ENCODE data around the gene ALDH1L2. TPM values are rescaled to one million over a fixed set of nuclear protein-coding genes. Genes with fewer than 3 reads are reported as not detected.

The ALDH1L2 gene
- total RNA-seq, 1 donor from 2014 or later: 4.0 TPM

DNA sequence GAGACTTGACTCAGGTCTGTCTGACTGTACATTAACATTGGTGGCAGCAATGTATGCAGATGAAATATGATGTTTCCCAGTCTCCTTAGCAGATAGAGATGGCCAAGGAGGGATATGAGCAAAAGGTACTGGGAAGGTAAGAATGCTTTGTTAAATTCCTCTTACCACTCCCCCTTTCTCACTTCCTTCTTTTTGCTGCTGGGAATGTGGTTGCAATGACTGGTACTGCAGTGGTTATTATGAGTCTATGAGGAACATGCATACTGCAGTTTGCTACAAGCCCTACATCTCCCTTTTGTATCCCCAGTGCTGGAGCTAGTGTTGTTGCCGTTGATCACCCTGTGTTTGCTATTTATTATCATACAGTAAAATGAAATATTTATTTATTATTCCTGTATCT, 35.9 kb downstream of the ALDH1L2 start:
- H3K4me3 Mint-ChIP-seq: no peak overlapping the region
- no peak overlapping the region for H3K27ac Mint-ChIP-seq (ENCODE audit: unreplicated experiment)
- H3K4me1 Mint-ChIP-seq: peaks cover 9% of the 10 kb centered on the region
- H3K36me3 Mint-ChIP-seq (ENCODE audit: low read depth): no peaks in the 10 kb centered on the region
- TF ChIP-seq, protein P1, sequence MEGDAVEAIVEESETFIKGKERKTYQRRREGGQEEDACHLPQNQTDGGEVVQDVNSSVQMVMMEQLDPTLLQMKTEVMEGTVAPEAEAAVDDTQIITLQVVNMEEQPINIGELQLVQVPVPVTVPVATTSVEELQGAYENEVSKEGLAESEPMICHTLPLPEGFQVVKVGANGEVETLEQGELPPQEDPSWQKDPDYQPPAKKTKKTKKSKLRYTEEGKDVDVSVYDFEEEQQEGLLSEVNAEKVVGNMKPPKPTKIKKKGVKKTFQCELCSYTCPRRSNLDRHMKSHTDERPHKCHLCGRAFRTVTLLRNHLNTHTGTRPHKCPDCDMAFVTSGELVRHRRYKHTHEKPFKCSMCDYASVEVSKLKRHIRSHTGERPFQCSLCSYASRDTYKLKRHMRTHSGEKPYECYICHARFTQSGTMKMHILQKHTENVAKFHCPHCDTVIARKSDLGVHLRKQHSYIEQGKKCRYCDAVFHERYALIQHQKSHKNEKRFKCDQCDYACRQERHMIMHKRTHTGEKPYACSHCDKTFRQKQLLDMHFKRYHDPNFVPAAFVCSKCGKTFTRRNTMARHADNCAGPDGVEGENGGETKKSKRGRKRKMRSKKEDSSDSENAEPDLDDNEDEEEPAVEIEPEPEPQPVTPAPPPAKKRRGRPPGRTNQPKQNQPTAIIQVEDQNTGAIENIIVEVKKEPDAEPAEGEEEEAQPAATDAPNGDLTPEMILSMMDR (conservative IDR thresholded peaks at IDR 0.05): no peak
- H3K9me3 Mint-ChIP-seq: no peaks in the 10 kb centered on the region
- no peak for DNase-seq (ENCODE audit: low read depth, low spot score)
- H3K27me3 Mint-ChIP-seq (ENCODE audit: low read depth): no peaks in the 10 kb centered on the region

DNA sequence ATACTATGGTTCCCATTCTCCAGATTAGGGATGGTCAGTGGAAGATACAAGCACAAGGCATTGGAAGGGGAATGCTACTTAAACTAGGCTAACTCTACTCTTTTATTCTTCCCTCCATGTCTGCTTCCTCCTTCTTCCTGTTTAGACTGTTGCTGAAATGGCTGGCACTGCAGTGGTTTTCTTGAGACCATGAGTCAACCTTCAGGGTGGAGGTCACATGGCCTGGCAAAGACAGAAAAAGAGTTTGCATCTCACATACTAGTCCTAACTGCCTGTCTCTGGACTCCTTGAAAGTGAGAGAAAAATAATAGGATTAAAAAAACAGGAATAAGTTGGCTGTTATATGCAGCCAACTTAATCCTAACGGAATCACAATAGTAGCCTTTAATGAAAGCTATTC, 37.0 kb downstream of the ALDH1L2 start:
- H3K9me3 Mint-ChIP-seq: no peaks in the 10 kb centered on the region
- no peak for DNase-seq (ENCODE audit: low read depth, low spot score)
- H3K27me3 Mint-ChIP-seq (ENCODE audit: low read depth): no peaks in the 10 kb centered on the region
- H3K4me3 Mint-ChIP-seq: no peak overlapping the region
- TF ChIP-seq, protein P1 (conservative IDR thresholded peaks at IDR 0.05): no peak
- no peak overlapping the region for H3K27ac Mint-ChIP-seq (ENCODE audit: unreplicated experiment)
- H3K36me3 Mint-ChIP-seq (ENCODE audit: low read depth): no peaks in the 10 kb centered on the region
- peaks cover 4% of the 10 kb centered on the region for H3K4me1 Mint-ChIP-seq

DNA sequence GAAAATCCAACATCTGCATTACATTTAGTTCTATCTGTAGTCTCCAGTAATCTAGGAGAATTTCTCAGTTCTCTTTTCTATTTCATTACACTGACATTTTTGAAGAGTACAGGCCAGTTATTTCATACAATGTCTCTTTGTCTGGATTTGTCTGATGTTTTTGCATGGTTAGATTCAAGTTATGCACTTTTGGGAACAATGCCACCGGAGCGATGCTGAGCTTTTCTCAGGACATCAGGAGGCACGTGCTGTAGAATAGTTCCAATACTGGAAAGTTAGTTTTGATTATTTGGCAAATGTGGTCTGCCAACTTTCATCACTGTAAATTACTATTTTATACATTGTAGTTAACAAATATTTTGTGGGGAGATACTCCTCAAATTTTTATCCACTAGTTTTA, 43.1 kb downstream of the ALDH1L2 start:
- no peak for DNase-seq (ENCODE audit: low read depth, low spot score)
- H3K27me3 Mint-ChIP-seq (ENCODE audit: low read depth): no peaks in the 10 kb centered on the region
- no peak overlapping the region for H3K4me3 Mint-ChIP-seq
- H3K27ac Mint-ChIP-seq (ENCODE audit: unreplicated experiment): no peak overlapping the region
- H3K9me3 Mint-ChIP-seq: no peaks in the 10 kb centered on the region
- H3K4me1 Mint-ChIP-seq: peaks cover 17% of the 10 kb centered on the region
- H3K36me3 Mint-ChIP-seq (ENCODE audit: low read depth): no peaks in the 10 kb centered on the region
- TF ChIP-seq, protein P1 (conservative IDR thresholded peaks at IDR 0.05): no peak

DNA sequence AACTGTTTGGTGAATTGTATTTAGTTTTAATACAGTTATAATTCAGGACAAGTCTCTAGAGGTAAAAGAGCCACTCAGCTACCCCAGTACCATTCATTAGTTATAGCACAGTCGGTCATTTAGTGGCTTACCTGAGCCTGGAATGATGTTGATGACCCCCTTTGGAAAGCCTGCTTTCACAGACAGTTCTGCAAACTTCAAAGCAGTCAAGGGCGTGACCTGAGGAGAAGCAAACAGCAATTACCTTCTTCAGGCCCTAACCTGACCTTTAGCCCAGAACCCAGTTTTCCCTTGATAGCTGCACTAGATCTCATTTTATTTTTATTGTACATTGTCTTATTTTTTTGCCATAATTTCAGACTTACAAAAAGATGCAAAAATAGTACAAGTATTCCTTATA, 43.8 kb downstream of the ALDH1L2 start:
- TF ChIP-seq, protein P1 (conservative IDR thresholded peaks at IDR 0.05): no peak

DNA sequence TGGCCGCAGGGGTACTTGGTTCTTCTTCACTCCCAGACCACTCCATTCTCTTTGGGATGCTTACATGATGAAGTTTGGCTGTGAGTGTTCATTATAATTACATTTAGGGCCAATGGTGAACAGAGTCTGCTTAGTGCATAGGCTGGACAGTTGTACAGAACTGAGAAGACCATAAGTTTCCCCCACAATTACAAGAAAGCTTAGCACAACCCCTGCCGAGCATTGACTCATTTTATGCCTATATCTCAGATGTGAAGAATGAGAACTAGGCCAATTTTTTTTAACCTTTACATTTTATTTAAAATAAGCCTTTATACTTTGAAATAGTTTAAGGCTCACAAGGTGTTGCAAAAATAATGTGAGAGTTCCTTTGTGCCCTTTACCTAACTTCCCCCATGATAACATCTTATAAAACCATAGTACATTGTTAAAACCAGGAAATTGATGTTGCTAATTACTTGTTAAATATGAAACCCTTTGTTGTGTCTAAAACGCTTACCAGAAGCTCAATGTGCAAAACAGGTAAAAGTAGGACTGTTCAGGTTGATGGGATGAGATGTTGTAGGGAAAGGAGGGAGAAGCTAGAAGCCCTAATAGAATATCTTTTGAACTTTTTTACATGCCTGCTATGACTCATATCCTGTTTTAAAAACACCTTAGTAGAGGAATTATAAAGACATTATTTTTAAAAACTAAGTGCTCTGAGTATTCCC, 47.2 kb downstream of the ALDH1L2 start:
- TF ChIP-seq, protein P1 (conservative IDR thresholded peaks at IDR 0.05): no peak

More for the DNA sequence above, 43.8 kb downstream of the ALDH1L2 start:
- Mint-ChIP-seq H3K4me1 (peaks cover 17% of the 10 kb centered on the region), H3K4me3 (no peak overlapping the region), H3K27me3 (ENCODE audit: low read depth) (no peaks in the 10 kb centered on the region), H3K9me3 (no peaks in the 10 kb centered on the region), H3K36me3 (ENCODE audit: low read depth) (no peaks in the 10 kb centered on the region), H3K27ac (ENCODE audit: unreplicated experiment) (no peak overlapping the region)
- no peak for DNase-seq (ENCODE audit: low read depth, low spot score)

More for the DNA sequence above, 47.2 kb downstream of the ALDH1L2 start:
- Mint-ChIP-seq H3K27ac (ENCODE audit: unreplicated experiment) (no peak overlapping the region), H3K27me3 (ENCODE audit: low read depth) (no peaks in the 10 kb centered on the region), H3K9me3 (no peaks in the 10 kb centered on the region), H3K4me3 (no peak overlapping the region), H3K4me1 (peaks cover 23% of the 10 kb centered on the region), H3K36me3 (ENCODE audit: low read depth) (peaks cover 3% of the 10 kb centered on the region)
- no peak for DNase-seq (ENCODE audit: low read depth, low spot score)
